ACHN (cell line): ENCODE measurements around the gene BTLA.
A peak's percentile ranks its signal among the peaks of the same experiment; 100 is the strongest.
"Not testable (repeated sequence)": the region's sequence is repeated elsewhere in the genome, so short reads cannot be mapped to it uniquely, and the experiment has no call there.

Experiments
- DNase-seq: peaks from one replicate; pipeline ENCODE4 v3.0.0-alpha.2; 2015
- in situ Hi-C: cut with HindIII; loops from 2 replicates; pipeline ENCODE4 v1.10.0; 2017; ENCODE audit warnings: low sequenced_read_pairs, low pct_ligation_motif_present, low pct_unique_long_range_greater_than_20kb

BTLA gene

GRCh38 chr3:112496366-112497067 is 2.8 kb downstream of the BTLA start:
- in situ Hi-C loops = no loop called here
- DNase-seq = no peak

- DNase-seq, in situ Hi-C loops: not testable (repeated sequence)
Measured at GRCh38 chr3:112494448-112494767, 4.9 kb downstream of the BTLA start.

GRCh38 chr3:112492124-112492523 is 7.1 kb downstream of the BTLA start:
- in situ Hi-C loops = no loop called here
- no peak for DNase-seq

- in situ Hi-C loops = no loop called here
- DNase-seq = no peak
Measured at GRCh38 chr3:112491373-112491772, 7.9 kb downstream of the BTLA start.

GRCh38 chr3:112489674-112490479 is 9.4 kb downstream of the BTLA start:
- in situ Hi-C loops = no loop called here
- no peak for DNase-seq

- in situ Hi-C loops = no loop called here
- no peak for DNase-seq
Measured at GRCh38 chr3:112486811-112487505, 12.3 kb downstream of the BTLA start.

GRCh38 chr3:112484352-112484751 is 14.9 kb downstream of the BTLA start:
- DNase-seq = no peak
- in situ Hi-C loops = no loop called here

GRCh38 chr3:112482675-112483074 is 16.6 kb downstream of the BTLA start:
- in situ Hi-C loops = no loop called here
- no peak for DNase-seq

- in situ Hi-C loops = no loop called here
- no peak for DNase-seq
Measured at GRCh38 chr3:112481302-112481721, 18.0 kb downstream of the BTLA start.

GRCh38 chr3:112477891-112478290 is 21.4 kb downstream of the BTLA start:
- no peak for DNase-seq
- in situ Hi-C loops = no loop called here

GRCh38 chr3:112476346-112476745 is 22.9 kb downstream of the BTLA start:
- in situ Hi-C loops = no loop called here
- DNase-seq = no peak

- in situ Hi-C loops = no loop called here
- DNase-seq = no peak
Measured at GRCh38 chr3:112474796-112475195, 24.5 kb downstream of the BTLA start.

- no peak for DNase-seq
- in situ Hi-C loops = no loop called here
Measured at GRCh38 chr3:112472691-112473090, 26.6 kb downstream of the BTLA start.

GRCh38 chr3:112471596-112472325 is 27.5 kb downstream of the BTLA start:
- in situ Hi-C loops = no loop called here
- DNase-seq = no peak

- DNase-seq = peak; percentile 62
- in situ Hi-C loops = no loop called here
Measured at GRCh38 chr3:112470788-112471187, 28.5 kb downstream of the BTLA start.

- in situ Hi-C loops = no loop called here
- no peak for DNase-seq
Measured at GRCh38 chr3:112469671-112470070, 29.6 kb downstream of the BTLA start.

GRCh38 chr3:112467539-112467938 is 31.7 kb downstream of the BTLA start:
- DNase-seq = no peak
- in situ Hi-C loops = no loop called here

- no peak for DNase-seq
- in situ Hi-C loops = no loop called here
Measured at GRCh38 chr3:112466020-112466419, 33.3 kb downstream of the BTLA start.

GRCh38 chr3:112464264-112464663 is 35.0 kb downstream of the BTLA start:
- DNase-seq = no peak
- in situ Hi-C loops = no loop called here
